Measurements from ENCODE around the gene FMO1. TPM values are rescaled to one million over a fixed set of nuclear protein-coding genes. Genes with fewer than 3 reads are reported as not detected.

Gene FMO1
- total RNA-seq, 1 donor from 2014 or later = not detected

DNA sequence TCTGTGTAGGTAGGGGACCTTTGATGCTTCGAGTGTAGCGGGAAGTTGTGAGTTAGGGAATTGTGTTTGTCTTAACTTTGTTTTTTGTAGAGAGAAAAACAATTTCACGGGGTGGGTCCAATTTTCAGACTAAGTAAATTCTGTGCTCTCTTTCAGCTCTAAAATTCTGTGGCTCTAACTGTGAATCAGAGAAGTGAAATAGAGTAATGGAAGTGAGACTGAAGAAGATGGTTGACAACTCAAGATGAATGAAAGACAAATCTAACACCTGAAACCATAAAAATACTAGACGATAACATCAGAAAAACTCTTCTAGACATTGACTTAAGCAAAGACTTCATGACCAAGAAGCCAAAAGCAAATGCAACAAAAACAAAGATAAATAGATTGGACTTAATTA, 4.4 kb upstream of the FMO1 start:
- H3K4me1 Mint-ChIP-seq = no peaks in the 10 kb centered on the region
- no peak overlapping the region for H3K4me3 Mint-ChIP-seq
- no peaks in the 10 kb centered on the region for H3K4me1 ChIP-seq
- TF ChIP-seq EZH2phosphoT487 (IDR thresholded peaks at IDR 0.05) (no peak), EZH2 (IDR thresholded peaks at IDR 0.05) (no peak)
- TF ChIP-seq, protein P1, sequence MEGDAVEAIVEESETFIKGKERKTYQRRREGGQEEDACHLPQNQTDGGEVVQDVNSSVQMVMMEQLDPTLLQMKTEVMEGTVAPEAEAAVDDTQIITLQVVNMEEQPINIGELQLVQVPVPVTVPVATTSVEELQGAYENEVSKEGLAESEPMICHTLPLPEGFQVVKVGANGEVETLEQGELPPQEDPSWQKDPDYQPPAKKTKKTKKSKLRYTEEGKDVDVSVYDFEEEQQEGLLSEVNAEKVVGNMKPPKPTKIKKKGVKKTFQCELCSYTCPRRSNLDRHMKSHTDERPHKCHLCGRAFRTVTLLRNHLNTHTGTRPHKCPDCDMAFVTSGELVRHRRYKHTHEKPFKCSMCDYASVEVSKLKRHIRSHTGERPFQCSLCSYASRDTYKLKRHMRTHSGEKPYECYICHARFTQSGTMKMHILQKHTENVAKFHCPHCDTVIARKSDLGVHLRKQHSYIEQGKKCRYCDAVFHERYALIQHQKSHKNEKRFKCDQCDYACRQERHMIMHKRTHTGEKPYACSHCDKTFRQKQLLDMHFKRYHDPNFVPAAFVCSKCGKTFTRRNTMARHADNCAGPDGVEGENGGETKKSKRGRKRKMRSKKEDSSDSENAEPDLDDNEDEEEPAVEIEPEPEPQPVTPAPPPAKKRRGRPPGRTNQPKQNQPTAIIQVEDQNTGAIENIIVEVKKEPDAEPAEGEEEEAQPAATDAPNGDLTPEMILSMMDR (IDR thresholded peaks at IDR 0.05) = no peak
- no peak for DNase-seq (ENCODE audit: low spot score)
- peaks cover 16% of the 10 kb centered on the region for H3K9me3 Mint-ChIP-seq
- H3K36me3 ChIP-seq = no peaks in the 10 kb centered on the region
- no peak overlapping the region for H3K9ac ChIP-seq
- H4K20me1 ChIP-seq (ENCODE audit: low read depth) = no peaks in the 10 kb centered on the region
- H3K79me2 ChIP-seq (ENCODE audit: low read depth) = no peaks in the 10 kb centered on the region
- no peak overlapping the region for H3K27ac ChIP-seq
- H3F3A ChIP-seq (ENCODE audit: low read depth) = no peaks in the 10 kb centered on the region
- no peaks in the 10 kb centered on the region for H3K27me3 ChIP-seq
- H3K27me3 Mint-ChIP-seq (ENCODE audit: insufficient read depth, low read depth) = no peaks in the 10 kb centered on the region
- H3K9me3 ChIP-seq (ENCODE audit: low read depth) = no peaks in the 10 kb centered on the region
- H3K4me3 ChIP-seq = no peak overlapping the region
- no peak overlapping the region for H3K4me2 ChIP-seq
- no peak overlapping the region for H2AFZ ChIP-seq (replicated peaks)
- H3K36me3 Mint-ChIP-seq = peaks cover 2% of the 10 kb centered on the region
- no peak overlapping the region for H3K27ac Mint-ChIP-seq

DNA sequence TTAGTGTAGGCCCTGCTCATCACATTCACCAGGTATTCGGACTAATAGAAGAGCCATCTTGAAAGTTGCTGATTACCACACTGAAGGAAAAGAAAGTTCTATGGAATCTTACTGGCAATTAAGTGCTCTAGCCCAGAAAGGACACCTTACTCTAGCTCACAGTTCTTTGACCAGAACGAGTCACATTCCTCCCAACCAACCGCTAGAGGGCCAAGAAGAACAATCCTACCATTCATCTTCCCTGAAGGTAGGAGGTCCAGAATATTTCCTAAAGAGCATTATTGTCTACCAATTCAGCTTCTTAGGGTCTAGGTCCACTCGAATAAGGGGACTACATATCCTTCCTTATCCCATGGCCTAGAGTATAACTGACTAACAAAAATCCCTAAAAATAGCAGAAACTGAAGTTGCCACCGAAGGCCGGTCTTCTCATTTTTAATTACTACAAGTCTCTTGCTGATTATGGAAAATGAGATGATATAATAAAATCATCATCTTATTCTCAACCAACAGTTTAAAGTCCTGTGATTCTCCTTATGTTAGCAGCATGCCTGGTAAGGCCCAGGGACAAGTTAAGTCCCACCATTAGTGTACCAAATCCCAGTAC, 2.7 kb upstream of the FMO1 start:
- Histone ChIP-seq H2AFZ (replicated peaks) (no peak overlapping the region), H4K20me1 (ENCODE audit: low read depth) (no peaks in the 10 kb centered on the region), H3K36me3 (no peaks in the 10 kb centered on the region), H3K4me1 (no peaks in the 10 kb centered on the region), H3K4me3 (no peak overlapping the region), H3K79me2 (ENCODE audit: low read depth) (no peaks in the 10 kb centered on the region), H3F3A (ENCODE audit: low read depth) (peaks cover 4% of the 10 kb centered on the region), H3K9me3 (ENCODE audit: low read depth) (no peaks in the 10 kb centered on the region), H3K27me3 (no peaks in the 10 kb centered on the region), H3K27ac (no peak overlapping the region), H3K4me2 (no peak overlapping the region), H3K9ac (no peak overlapping the region)
- Mint-ChIP-seq H3K36me3 (peaks cover 2% of the 10 kb centered on the region), H3K4me1 (no peaks in the 10 kb centered on the region), H3K4me3 (no peak overlapping the region), H3K27ac (no peak overlapping the region), H3K27me3 (ENCODE audit: insufficient read depth, low read depth) (no peaks in the 10 kb centered on the region), H3K9me3 (peaks cover 6% of the 10 kb centered on the region)
- TF ChIP-seq, protein P1 (IDR thresholded peaks at IDR 0.05) = peak; percentile 76
- no peak for TF ChIP-seq EZH2 (IDR thresholded peaks at IDR 0.05)
- peak; percentile 59 for DNase-seq (ENCODE audit: low spot score)

DNA sequence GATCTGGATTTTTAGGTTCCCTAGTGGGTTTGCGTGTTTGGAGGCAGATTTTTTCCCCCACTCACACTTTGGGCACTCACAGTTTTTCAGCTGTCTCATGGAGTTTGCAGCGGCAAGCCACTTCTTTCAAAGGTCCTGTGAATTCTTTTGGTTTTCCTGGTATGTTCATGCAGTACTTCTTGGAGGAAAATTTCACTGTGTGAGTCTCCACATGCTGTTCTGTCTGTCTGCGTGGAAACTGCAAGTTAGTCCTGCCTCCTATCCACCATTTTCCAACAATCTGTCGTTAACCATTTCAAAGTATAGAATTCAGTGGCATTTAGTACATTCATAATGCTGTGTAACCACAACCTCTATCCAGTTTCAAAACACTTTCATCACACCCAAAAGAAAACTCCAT, 793 bp upstream of the FMO1 start:
- Histone ChIP-seq H3K79me2 (ENCODE audit: low read depth) (no peaks in the 10 kb centered on the region), H3K36me3 (no peaks in the 10 kb centered on the region), H4K20me1 (ENCODE audit: low read depth) (no peaks in the 10 kb centered on the region), H3K9ac (no peak overlapping the region), H3K4me1 (no peaks in the 10 kb centered on the region), H3K27ac (no peak overlapping the region), H3F3A (ENCODE audit: low read depth) (peaks cover 4% of the 10 kb centered on the region), H3K4me3 (no peak overlapping the region), H3K27me3 (no peaks in the 10 kb centered on the region), H3K4me2 (no peak overlapping the region), H2AFZ (replicated peaks) (no peak overlapping the region), H3K9me3 (ENCODE audit: low read depth) (no peaks in the 10 kb centered on the region)
- Mint-ChIP-seq H3K9me3 (peaks cover 2% of the 10 kb centered on the region), H3K4me1 (peaks cover 13% of the 10 kb centered on the region), H3K27me3 (ENCODE audit: insufficient read depth, low read depth) (peaks cover 2% of the 10 kb centered on the region), H3K4me3 (no peak overlapping the region), H3K36me3 (no peaks in the 10 kb centered on the region), H3K27ac (no peak overlapping the region)
- TF ChIP-seq, protein P1 (IDR thresholded peaks at IDR 0.05) = no peak
- no peak for TF ChIP-seq EZH2phosphoT487 (IDR thresholded peaks at IDR 0.05)
- DNase-seq (ENCODE audit: low spot score) = no peak
